GM19023 (cell line): ENCODE data around the gene RAPGEF2.
"Not testable (repeated sequence)": the region's sequence is repeated elsewhere in the genome, so short reads cannot be mapped to it uniquely, and the experiment has no call there.

ENCODE experiments used
- ATAC-seq: cut with Tn5 transposase; IDR thresholded peaks from one replicate; pipeline ENCODE4 v1.9.1; 2021; ENCODE audit warnings: mild to moderate bottlenecking, moderate library complexity; ENCODE audit not compliant: unreplicated experiment

RAPGEF2 gene, protein sequence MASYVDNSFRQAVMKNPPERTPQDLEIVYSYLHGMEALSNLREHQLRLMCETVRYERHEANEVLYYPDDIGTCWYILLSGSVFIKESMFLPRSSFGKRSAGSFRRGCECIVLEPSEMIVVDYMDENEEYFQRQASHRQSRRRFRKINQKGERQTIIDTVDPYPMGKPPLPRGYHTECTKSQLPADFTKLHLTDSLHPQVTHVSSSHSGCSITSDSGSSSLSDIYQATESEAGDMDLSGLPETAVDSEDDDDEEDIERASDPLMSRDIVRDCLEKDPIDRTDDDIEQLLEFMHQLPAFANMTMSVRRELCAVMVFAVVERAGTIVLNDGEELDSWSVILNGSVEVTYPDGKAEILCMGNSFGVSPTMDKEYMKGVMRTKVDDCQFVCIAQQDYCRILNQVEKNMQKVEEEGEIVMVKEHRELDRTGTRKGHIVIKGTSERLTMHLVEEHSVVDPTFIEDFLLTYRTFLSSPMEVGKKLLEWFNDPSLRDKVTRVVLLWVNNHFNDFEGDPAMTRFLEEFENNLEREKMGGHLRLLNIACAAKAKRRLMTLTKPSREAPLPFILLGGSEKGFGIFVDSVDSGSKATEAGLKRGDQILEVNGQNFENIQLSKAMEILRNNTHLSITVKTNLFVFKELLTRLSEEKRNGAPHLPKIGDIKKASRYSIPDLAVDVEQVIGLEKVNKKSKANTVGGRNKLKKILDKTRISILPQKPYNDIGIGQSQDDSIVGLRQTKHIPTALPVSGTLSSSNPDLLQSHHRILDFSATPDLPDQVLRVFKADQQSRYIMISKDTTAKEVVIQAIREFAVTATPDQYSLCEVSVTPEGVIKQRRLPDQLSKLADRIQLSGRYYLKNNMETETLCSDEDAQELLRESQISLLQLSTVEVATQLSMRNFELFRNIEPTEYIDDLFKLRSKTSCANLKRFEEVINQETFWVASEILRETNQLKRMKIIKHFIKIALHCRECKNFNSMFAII (N-terminal part only)

DNA sequence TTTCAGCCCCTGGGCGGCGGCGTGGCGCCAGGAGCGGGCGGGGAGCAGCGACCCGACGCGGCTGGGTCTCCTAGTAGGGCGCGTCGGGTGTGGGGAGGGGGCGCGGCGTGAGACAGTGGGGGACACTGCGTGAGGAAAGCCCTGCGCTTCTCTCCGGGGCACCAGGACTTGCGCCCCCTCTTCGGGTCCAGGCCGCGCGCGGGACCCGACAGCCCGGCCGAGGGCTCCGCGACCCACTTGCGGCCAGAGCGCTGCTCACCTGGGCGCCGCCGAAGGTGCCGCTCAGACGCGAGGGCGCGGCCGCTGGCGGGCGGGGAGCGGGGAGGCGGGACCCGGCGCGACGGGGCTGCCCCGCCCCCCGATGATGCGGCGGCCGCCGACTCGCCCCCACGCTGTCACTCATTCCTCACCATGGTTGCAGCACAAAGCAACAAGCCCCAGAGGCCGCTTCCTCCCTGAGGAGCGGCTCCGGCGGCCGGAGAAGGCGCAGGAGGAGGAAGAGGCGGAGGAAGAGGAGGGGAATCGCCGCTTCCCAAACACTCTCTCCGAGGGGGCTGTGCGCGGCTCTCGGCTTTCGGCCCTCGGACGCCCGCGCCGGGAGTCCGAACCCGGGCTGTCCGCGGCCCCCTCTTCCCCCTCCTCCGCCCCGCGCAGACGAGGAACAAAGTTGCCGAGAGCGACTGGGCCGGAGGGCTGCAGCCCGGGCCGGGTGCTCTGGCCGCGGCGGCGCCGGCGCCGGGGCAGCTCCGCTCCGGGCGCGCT is at the start of gene RAPGEF2:
RAPGEF2 (plus strand) TSS at position 458 of the 762 bp plus-strand sequence. CDS start 1,084 bp downstream, outside the sequence.
- peak; percentile 83 for ATAC-seq

DNA sequence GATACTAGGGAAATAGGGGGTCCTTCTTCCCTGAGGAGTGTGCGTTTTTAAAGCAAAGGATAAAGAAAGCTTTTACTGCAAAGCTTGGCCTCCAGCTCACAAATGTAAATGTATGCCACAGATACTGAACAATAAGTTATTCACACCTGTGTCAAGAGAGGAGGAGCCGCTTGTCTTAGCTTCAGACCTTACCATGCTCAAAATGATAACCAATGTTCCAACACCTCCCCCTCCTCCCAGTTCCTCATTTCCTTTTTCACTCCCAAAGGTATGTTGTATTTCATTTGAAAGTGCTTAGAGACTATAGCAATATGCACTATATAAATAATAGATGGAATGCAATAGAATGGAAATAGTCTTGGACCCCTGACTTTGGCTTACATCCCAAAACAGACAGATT is 47.0 kb upstream of the RAPGEF2 start:
- no peak for ATAC-seq

DNA sequence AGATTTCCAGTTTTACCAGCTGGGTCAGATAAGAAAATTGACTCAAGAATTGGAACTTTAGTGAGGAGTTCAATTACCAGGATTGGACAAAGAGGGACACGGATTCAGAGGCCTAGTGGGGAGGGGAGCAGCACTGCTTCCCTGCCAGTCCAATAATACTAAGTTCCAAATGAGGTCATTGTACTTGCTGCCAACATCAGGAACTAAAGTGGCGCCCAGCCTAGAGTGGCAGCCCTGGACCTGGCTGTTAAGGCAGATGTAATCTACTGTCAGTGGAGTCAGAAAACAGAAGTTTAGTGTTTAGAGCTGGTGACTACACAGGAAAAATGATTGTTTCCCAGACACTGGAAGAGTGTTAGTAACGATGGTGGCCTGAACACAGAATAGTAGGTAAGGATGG is 42.7 kb upstream of the RAPGEF2 start:
- ATAC-seq: no peak

DNA sequence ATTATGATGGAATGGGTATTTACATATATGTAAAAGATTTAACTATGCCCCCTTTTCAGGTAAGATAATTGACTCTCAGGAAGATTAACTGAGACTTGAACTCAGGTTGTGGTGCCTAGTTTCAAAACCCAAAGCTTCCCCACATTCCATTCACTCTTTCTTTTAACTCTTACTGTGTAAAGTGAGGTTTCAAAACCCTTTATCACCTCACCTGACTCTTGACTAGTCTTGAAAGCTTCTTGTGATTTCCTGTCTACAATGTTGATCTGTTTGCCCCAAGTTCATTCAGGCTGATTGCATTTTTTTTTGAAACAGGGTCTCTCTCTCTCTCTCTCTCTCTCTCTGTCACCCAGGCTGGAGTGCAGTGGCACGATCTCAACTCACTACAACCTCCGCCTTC is 40.5 kb upstream of the RAPGEF2 start:
- no peak for ATAC-seq

DNA sequence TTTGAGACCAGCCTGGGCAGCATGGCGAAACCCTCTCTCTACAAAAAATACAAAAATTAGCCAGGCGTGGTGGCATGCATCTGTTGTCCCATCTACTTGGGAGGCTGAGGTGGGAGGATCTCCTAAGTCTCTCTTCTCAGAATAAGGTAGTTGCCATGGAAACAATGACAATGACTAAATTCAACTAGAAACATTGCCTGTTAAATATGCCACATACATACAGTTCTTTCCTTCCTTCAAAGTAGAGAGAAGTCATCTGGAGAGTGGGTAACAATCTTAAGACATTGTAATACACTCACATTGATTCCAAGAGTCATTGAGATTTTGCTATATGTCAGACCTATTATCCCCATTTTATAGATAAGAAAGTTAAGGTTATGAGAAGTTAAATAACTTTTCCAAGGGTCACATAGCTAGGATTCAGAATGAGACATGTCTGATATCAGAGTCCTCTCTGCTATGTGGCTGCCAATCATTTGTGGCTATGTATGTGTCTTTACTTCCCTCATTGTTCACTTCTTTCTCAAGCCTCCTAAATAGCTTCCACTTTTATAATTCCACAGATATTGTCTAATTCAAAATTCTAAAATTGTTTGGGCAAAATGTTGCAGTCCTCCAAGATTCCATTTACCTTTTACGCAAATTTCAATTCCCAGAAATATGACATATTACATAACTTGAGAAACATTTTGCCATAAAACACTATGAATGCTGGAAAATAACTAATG is 37.2 kb upstream of the RAPGEF2 start:
- ATAC-seq: no peak

DNA sequence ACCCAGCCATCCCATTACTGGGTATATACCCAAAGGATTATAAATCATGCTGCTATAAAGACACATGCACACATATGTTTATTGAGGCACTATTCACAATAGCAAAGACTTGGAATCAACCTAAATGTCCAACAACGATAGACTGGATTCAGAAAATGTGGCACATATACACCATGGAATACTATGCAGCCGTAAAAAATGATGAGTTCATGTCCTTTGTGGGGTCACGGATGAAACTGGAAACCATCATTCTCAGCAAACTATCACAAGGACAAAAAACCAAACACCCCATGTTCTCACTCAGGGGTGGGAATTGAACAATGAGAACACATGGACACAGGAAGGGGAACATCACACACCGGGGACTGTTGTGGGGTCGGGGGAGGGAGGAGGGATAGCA is 34.7 kb upstream of the RAPGEF2 start:
- ATAC-seq: not testable (repeated sequence)

DNA sequence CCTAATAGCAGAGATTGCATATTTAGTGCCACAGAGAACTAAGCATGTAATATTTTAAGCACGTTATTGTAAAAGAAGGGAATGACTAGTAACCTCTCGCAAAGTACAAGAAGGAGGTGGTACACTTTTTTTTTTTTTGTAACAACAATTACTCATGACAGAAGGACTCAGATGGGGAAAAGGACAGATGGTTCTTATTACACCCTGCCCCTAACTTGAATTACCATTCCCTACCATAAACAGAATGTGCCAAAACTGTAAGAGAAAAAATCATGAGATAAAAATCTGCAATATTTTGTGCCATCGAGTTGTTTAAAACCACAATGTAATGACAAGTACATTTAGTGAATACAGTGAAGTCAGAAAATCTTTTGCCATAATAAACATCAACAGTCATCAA is 33.0 kb upstream of the RAPGEF2 start:
- ATAC-seq: no peak

DNA sequence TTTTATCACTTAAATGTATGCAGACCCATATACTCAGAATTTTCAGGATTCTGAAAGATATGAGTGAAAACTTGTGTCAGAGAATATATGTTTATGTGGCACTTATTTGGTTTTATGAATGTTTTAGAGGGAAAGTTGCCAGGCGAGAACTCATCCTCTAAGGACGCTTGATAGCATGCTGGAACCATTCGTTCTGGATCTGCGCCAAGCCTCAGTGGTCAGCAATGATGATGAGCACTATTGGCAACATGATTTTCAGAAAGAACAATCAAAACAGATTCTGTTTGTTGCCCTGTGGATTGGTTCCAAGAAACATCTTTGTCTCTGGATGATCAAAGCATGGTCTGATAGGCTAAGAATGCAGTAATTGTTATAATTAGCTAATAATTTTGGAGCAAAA is 32.1 kb upstream of the RAPGEF2 start:
- no peak for ATAC-seq

DNA sequence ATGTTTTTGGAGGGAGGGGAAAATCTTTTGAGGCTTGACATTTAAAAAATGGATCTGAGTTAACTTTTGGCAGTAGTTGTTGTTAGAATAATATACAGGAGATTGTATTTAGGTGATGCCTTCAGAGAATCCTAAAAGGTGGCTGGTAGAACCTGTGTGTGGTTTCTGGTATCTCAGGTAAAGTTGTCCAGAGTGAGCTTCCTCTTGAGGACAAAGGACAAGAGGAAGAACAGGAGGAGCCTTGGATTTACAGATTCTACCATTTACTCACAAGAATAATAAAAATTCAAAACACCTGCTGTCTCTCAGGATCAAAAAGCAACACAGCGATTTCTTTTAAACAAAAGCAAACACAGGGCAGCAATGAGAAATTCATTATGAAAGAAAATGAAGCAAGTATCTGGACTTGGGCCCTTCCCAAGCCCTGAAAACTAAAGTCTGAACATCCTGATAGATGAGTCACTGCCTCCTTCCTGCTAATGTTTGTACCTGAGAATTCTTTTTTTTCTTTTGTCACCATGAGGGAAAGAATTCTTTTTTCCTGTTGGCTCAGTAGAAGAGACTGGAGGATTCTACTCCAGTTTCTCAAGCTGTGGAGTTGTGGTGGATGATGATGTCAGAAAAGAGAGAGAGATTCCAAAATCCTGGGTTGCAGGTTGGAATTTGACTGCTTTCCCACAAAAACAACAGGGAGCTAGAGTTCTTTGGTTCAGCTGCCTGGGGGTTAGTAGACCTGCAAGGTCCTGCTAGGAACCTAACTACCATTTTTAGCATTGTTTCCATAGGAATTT is 31.5 kb upstream of the RAPGEF2 start:
- ATAC-seq: no peak

DNA sequence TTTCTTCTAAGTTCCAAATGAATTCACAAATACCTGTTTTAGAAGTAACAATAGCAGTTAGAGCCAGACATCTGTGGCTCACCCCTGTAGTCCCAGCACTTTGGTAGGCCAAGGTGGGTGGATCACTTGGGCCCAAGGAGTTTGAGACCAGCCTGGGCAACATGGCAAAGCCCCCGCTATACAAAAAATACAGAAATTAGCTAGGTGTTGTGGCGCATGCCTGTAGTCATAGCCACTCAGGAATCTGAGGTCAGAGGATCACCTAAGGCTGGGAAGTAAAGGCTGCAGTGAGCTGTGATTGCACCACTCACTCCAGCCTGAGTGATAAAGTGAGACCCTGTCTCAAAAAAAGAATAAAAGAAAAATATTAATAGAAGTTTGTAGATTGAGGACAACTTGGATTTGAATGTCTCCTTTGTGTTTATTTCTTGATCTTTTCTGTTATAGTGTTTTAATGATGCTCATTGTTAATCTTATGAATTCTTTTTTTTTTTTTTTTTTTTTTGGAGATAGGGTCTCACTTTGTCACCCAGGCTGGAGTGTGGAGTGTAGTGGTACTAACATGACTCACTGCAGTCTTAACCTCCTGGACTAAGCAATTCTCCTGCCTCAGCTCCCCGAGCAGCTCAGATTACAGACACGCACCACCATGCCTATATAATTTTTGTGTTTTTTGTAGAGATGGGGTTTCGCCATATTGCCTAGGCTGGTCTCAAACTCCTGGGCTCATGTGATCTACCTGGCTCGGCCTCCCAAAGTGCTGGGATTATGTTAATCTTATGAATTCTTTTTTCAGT is 30.7 kb upstream of the RAPGEF2 start:
- no peak for ATAC-seq

DNA sequence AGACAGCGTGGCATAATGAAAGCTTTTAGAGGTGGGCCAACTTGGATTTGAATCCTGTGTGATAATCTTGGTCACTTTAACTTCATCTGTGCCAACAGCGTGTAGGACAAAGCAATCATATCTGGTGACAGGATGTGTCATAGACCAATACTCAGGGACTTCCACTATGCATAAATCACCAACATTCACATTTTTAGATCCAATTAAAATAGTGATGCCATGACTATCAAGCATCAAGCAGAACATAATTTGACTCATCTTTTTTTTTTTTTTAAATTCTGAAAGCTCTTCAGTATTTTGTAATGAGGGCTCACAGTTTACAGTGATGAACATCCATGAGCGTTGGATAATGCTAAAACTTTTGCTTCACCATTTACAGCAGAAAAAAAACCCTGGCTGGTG is 27.3 kb upstream of the RAPGEF2 start:
- no peak for ATAC-seq

DNA sequence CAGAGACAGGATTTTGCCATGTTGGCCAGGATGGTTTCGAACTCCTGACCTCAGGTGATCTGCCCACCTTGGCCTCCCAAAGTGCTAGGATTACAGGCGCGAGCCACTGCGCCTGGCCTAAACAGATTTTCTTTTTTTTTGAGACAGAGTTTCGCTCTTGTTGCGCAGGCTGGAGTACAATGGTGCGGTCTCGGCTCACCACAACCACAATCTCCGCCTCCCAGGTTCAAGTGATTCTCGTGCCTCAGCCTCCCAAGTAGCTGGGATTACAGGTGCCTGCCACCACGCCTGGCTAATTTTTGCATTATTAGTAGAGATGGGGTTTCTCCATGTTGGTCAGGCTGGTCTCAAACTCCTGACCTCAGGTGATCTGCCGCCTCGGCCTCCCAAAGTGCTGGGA is 25.9 kb upstream of the RAPGEF2 start:
- ATAC-seq: not testable (repeated sequence)

DNA sequence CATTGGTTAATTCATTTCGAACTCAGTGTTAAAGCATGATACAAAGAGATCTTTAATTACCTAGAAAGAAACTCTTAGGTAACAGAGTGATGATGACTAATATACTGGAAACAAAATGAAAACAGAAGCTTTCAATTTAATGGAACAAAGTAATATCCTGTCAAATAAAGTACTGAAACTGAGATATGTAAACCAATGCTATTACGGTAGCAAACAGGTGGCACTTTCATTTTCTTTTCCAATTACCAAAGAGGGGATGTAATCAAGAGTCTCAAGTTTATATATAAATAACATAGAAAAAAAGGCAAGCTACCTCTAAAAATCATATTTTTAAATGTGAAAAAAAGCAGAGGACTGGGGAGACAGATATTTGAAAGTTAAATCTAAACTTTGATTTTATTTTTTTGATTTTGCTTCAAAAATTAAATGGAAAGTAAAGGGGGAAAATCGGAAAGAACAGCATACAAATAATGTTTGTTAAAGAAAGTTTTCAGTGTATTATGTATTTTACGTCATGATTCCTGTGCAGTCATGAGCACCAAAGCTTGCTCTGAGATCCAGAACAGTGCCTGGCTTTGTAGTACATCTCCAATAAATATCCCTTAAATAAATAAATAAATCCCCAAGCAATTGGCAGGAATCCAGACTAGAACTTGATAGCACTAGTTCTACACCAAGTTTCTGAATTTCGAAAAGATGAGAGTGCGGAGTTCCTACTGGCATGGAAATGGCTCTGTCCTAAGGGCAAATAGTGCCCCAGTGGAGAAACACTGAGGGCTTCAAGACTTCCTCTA is 25.0 kb upstream of the RAPGEF2 start:
- peak; percentile 88 for ATAC-seq

DNA sequence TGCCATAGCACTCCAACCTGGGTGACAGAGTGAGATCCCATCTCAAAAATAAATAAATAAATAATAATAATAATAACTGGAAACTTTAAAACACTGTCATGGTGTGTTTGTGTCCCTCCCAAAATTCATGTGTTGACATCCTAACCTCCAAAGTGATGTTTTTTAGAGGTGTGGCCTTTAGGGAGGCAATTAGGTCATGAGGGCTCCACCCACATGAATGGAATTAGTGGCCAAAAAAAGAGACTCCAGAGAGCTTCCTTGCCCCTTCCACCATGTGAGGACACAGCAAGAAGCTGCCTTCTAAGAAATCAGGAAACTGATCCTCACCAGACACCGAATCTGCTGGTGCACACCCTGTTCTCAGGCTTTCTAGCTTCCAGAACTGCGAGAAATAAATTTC is 23.8 kb upstream of the RAPGEF2 start:
- ATAC-seq: no peak

DNA sequence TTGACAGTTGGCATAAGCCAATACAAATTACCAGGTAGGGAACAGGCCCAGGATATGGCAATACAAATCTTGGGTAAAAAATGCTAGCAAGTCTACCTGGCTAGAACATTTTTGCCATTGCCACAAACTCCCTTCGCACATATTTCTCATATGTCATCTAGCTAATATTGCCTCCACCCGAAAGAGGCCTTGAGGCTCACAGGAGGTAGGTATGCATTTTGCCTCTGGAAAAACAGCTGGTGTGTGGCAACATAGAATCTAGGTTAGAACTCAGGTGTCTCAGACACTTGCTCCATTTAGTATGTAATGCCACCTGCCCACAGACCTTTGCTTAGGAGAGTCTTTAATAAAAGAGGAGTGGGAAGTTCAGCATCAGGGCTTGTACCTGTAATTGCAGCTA is 16.3 kb upstream of the RAPGEF2 start:
- ATAC-seq: no peak

DNA sequence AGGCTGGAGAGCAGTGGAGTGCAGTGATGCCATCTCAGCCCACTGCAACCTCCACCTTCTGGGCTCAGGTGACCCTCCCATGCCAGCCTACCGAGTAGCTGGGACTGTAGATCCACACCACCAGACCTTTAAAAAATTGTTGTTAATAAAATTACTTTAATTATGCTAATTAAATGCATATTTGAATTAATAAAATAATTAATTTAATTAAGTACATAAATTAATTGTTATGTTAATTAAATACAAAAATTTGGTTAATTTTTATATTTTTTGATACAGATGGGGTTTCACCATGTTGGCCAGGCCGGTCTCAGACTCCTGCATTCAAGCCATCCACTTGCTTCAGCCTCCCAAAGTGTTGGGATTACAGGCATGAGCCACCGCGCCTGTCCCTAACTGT is 12.6 kb upstream of the RAPGEF2 start:
- no peak for ATAC-seq

DNA sequence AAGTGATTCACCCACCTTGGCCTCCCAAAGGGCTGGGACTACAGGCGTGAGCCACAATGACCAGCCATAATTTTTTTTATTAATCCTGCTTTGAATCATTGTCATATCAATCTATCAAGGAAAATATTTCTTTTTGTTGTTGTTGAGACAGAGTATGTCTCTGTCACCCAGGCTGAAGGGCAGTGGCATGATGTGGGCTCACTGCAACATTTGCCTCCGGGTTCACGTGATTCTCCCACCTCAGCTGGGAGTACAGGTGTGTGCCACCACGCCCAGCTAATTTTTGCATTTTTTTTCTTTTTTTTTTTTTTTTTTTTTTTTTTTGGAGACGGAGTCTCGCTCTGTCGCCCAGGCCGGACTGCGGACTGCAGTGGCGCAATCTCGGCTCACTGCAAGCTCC is 8.7 kb upstream of the RAPGEF2 start:
- ATAC-seq: not testable (repeated sequence)

DNA sequence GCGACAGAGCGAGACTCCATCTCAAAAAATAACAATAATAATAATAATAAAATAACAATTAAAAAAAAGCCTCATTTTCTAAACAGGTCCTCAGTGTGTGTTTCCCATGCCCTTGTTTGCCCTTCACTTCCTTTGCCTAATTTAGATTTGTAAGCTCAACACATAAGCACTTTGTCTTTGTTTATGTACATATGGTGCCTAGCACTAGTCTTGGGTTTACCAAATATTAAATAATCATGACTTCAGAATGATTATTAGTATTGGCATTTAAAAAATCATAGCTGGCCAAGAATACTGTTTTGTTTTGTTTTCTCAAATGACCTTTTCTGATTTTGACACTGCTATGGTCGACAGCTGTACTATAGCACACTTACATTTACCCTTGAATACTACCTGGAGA is 6.4 kb upstream of the RAPGEF2 start:
- no peak for ATAC-seq
